Loucy (cell line): ENCODE measurements around the gene USP9Y.

Experiments
- EZH2phosphoT487 ChIP-seq: fragments of 200-600 bp; IDR thresholded peaks from 2 replicates; pipeline ENCODE4 v1.6.1; 2018; ENCODE audit warnings: antibody characterized with exemption, mild to moderate bottlenecking, moderate library complexity, borderline replicate concordance
- TF ChIP-seq, protein P1 (sequence below): fragments of 200-600 bp; sonication (generic); conservative IDR thresholded peaks from 2 replicates; pipeline ENCODE4 v1.5.1; 2014; ENCODE audit warnings: mild to moderate bottlenecking, antibody characterized with exemption, low read length

- TF ChIP-seq EZH2phosphoT487 = no peak
- TF ChIP-seq, protein P1, sequence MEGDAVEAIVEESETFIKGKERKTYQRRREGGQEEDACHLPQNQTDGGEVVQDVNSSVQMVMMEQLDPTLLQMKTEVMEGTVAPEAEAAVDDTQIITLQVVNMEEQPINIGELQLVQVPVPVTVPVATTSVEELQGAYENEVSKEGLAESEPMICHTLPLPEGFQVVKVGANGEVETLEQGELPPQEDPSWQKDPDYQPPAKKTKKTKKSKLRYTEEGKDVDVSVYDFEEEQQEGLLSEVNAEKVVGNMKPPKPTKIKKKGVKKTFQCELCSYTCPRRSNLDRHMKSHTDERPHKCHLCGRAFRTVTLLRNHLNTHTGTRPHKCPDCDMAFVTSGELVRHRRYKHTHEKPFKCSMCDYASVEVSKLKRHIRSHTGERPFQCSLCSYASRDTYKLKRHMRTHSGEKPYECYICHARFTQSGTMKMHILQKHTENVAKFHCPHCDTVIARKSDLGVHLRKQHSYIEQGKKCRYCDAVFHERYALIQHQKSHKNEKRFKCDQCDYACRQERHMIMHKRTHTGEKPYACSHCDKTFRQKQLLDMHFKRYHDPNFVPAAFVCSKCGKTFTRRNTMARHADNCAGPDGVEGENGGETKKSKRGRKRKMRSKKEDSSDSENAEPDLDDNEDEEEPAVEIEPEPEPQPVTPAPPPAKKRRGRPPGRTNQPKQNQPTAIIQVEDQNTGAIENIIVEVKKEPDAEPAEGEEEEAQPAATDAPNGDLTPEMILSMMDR = no peak
Observed at GRCh38 chrY:12688337-12688736, 12.7 kb upstream of the USP9Y start.
